OCI-LY1 (cell line): ENCODE measurements around the gene CPA2.
"Not testable (repeated sequence)": the region's sequence is repeated elsewhere in the genome, so short reads cannot be mapped to it uniquely, and the experiment has no call there.

Experiments used
- CTCF ChIP-seq: fragments of 200-600 bp; sonication (generic), shearing (Covaris generic); IDR thresholded peaks from 2 replicates; pipeline ENCODE4 v1.5.1; 2017; ENCODE audit warnings: mild to moderate bottlenecking, antibody characterized with exemption, low read length, moderate library complexity, mixed read lengths
- EZH2 ChIP-seq: fragments of 200-600 bp; sonication (generic), shearing (Covaris generic); IDR thresholded peaks from 2 replicates; pipeline ENCODE4 v1.8.0; 2017; ENCODE audit warnings: borderline replicate concordance, mixed run types, mild to moderate bottlenecking, antibody characterized with exemption, low read length, moderate library complexity, mixed read lengths

- not testable (repeated sequence) for TF ChIP-seq CTCF, EZH2
These were observed 17.8 kb upstream of the CPA2 start for GRCh38 chr7:130248842-130249241.
